A549 (cell line): ENCODE results near the gene LRRC2.

Experiments used
- BHLHE40 ChIP-seq: IDR thresholded peaks from 2 replicates; pipeline ENCODE4 v1.6.1; 2012; ENCODE audit warnings: low read depth, low read length, inconsistent platforms
- CHD2 ChIP-seq: fragments of 150-350 bp; IDR thresholded peaks from 2 replicates; pipeline ENCODE4 v1.6.1; 2014; ENCODE audit warnings: low read length; ENCODE audit not compliant: partially characterized antibody
- ESRRA ChIP-seq: fragments of 150-350 bp; IDR thresholded peaks from 2 replicates; pipeline ENCODE4 v1.6.1; 2014; ENCODE audit warnings: mild to moderate bottlenecking, low read length, borderline replicate concordance
- FOSL2 ChIP-seq, 2 experiments: fragments of 450-650 bp in 1 of 2; fragments of >200 bp in 1 of 2; sonication (Bioruptor Twin) in 1 of 2; formaldehyde crosslinking; IDR thresholded peaks; 2 replicates each; pipeline versions ENCODE4 v1.5.0 to v1.6.1; 2016 to 2020; ENCODE audit warnings: mild to moderate bottlenecking in 1 of 2, moderate library complexity in 1 of 2
- HDAC2 ChIP-seq: fragments of 200-600 bp; sonication (generic); IDR thresholded peaks from 2 replicates; pipeline ENCODE4 v1.6.1; 2016
- JUN ChIP-seq, 2 experiments: fragments of >200 bp; sonication (Bioruptor Twin); formaldehyde crosslinking; IDR thresholded peaks; 2 replicates in 1 of 2; 3 replicates in 1 of 2; pipeline ENCODE4 v1.6.1; 2016 to 2017
- MAFK ChIP-seq: fragments of 450-650 bp; IDR thresholded peaks from 2 replicates; pipeline ENCODE4 v1.6.1; 2014; ENCODE audit not compliant: partially characterized antibody
- MAZ ChIP-seq: fragments of 150-350 bp; IDR thresholded peaks from 2 replicates; pipeline ENCODE4 v1.6.1; 2014; ENCODE audit warnings: antibody characterized with exemption, low read depth, low read length, borderline replicate concordance
- POLR2A ChIP-seq: IDR thresholded peaks from 2 replicates; pipeline ENCODE4 v1.6.1; 2012; ENCODE audit warnings: mild to moderate bottlenecking, low read length
- RAD21 ChIP-seq, 2 experiments: fragments of >200 bp in 1 of 2; sonication (Bioruptor Twin) in 1 of 2; formaldehyde crosslinking in 1 of 2; IDR thresholded peaks in 1 of 2; conservative IDR thresholded peaks in 1 of 2; 2 replicates in 1 of 2; 3 replicates in 1 of 2; pipeline ENCODE4 v1.6.1; 2012 to 2018; ENCODE audit warnings: inconsistent platforms in 1 of 2
- ZFP36 ChIP-seq: fragments of 450-650 bp; IDR thresholded peaks from 2 replicates; pipeline ENCODE4 v1.6.1; 2014; ENCODE audit warnings: borderline replicate concordance; ENCODE audit not compliant: partially characterized antibody
- TF ChIP-seq, protein P1 (sequence below): fragments of >200 bp; sonication (Bioruptor Twin); formaldehyde crosslinking; IDR thresholded peaks from 3 replicates; pipeline ENCODE4 v1.5.1; 2016
- TF ChIP-seq, protein P2 (sequence below): fragments of 450-650 bp; IDR thresholded peaks from 2 replicates; pipeline ENCODE4 v1.6.1; 2014; ENCODE audit warnings: antibody characterized with exemption

DNA sequence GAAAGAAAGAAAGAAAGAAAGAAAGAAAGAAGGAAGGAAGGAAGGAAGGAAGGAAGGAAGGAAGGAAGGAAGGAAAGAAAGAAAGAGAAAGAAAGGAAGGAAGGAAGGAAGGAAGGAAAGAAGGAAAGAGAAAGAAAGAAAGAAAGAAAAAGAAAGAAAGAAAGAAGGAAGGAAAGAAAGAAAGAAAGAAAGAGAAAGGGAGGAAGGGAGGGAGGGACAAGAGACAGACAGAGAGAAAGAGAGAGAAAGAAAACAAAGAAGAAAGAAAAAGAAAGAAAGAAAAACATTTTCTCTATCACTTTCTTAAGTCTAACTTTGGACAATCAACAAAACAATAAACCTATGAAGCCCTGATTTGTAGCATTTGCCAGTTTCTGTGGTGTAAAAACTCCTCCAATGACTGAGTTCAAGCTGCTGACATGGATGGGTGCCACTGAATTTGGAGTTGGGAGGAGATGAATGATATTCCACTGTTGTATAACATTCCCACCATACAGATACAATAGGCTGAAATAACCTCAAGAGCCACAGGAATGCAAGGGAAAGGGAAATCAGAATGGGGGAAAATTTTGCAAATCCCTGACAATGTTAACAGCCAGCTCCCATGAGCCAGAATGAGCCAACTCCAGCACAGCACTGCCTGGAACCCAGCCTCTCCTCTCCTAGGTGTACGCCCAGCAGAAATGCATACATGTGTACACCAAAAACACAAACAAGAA lies 83.3 kb downstream of the LRRC2 start:
- TF ChIP-seq, protein P1, sequence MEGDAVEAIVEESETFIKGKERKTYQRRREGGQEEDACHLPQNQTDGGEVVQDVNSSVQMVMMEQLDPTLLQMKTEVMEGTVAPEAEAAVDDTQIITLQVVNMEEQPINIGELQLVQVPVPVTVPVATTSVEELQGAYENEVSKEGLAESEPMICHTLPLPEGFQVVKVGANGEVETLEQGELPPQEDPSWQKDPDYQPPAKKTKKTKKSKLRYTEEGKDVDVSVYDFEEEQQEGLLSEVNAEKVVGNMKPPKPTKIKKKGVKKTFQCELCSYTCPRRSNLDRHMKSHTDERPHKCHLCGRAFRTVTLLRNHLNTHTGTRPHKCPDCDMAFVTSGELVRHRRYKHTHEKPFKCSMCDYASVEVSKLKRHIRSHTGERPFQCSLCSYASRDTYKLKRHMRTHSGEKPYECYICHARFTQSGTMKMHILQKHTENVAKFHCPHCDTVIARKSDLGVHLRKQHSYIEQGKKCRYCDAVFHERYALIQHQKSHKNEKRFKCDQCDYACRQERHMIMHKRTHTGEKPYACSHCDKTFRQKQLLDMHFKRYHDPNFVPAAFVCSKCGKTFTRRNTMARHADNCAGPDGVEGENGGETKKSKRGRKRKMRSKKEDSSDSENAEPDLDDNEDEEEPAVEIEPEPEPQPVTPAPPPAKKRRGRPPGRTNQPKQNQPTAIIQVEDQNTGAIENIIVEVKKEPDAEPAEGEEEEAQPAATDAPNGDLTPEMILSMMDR, result no peak
- no peak for TF ChIP-seq POLR2A
- no peak for TF ChIP-seq CHD2
- no peak for TF ChIP-seq MAZ
- no peak for TF ChIP-seq ZFP36
- TF ChIP-seq, protein P2, sequence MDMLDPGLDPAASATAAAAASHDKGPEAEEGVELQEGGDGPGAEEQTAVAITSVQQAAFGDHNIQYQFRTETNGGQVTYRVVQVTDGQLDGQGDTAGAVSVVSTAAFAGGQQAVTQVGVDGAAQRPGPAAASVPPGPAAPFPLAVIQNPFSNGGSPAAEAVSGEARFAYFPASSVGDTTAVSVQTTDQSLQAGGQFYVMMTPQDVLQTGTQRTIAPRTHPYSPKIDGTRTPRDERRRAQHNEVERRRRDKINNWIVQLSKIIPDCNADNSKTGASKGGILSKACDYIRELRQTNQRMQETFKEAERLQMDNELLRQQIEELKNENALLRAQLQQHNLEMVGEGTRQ, result no peak
- no peak for TF ChIP-seq HDAC2
- no peak for TF ChIP-seq FOSL2 (IDR thresholded peaks at IDR 0.05)
- no peak for TF ChIP-seq FOSL2 (CRISPR knock-in tag; IDR thresholded peaks at IDR 0.05)
- TF ChIP-seq BHLHE40, result no peak
- no peak for TF ChIP-seq RAD21 (conservative IDR thresholded peaks at IDR 0.05 in 1 of 2, IDR thresholded peaks at IDR 0.05 in 1 of 2)
- TF ChIP-seq JUN (IDR thresholded peaks at IDR 0.05), result no peak
- TF ChIP-seq MAFK, result no peak
- TF ChIP-seq ESRRA, result no peak
